ENCODE results near the gene FRS2.

DNA sequence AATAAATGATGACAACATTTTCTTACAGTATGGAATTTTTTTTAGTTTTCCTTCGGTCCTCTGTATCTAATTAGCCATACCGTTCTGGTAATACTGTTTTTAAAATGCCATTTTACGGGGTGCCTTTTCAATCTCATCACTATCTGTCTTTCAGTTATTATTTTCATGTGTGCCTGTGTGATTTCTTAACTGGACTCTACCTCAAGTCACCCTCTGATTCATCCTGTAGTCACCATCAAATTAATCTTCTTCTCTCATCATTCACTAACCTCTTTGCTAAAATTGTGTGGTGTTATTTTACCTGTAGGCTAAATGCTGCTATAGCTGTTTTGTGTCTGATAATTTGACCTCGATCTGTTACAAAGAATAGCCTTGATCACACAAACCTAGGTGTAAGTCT lies 99.0 kb downstream of the FRS2 start:
- TF ChIP-seq, protein P1, sequence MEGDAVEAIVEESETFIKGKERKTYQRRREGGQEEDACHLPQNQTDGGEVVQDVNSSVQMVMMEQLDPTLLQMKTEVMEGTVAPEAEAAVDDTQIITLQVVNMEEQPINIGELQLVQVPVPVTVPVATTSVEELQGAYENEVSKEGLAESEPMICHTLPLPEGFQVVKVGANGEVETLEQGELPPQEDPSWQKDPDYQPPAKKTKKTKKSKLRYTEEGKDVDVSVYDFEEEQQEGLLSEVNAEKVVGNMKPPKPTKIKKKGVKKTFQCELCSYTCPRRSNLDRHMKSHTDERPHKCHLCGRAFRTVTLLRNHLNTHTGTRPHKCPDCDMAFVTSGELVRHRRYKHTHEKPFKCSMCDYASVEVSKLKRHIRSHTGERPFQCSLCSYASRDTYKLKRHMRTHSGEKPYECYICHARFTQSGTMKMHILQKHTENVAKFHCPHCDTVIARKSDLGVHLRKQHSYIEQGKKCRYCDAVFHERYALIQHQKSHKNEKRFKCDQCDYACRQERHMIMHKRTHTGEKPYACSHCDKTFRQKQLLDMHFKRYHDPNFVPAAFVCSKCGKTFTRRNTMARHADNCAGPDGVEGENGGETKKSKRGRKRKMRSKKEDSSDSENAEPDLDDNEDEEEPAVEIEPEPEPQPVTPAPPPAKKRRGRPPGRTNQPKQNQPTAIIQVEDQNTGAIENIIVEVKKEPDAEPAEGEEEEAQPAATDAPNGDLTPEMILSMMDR (IDR thresholded peaks at IDR 0.05) = no peak
- no peak for TF ChIP-seq POLR2A (IDR thresholded peaks at IDR 0.05)
